H9 (cell line): ENCODE results near the gene HPS3. TPM values are rescaled to one million over a fixed set of nuclear protein-coding genes. Genes with fewer than 3 reads are reported as not detected.

Experiments
- DNase-seq: peaks from one replicate; pipeline ENCODE4 v3.0.0-alpha.2; 2017
- H2AFZ ChIP-seq: one replicate; pipeline ENCODE4 v1.6.1; 2013; ENCODE audit warnings: mild to moderate bottlenecking, low read length, control low read depth, moderate library complexity
- H2AK5ac ChIP-seq: 2 replicates; pipeline ENCODE4 v1.6.1; 2013; ENCODE audit warnings: low read length, control low read depth, mixed read lengths; ENCODE audit not compliant: insufficient read length
- H2BK120ac ChIP-seq: one replicate; pipeline ENCODE4 v1.6.1; 2013; ENCODE audit warnings: low read depth, mild to moderate bottlenecking, low read length, control low read depth, inconsistent platforms; ENCODE audit not compliant: poor library complexity, severe bottlenecking
- H2BK12ac ChIP-seq: 2 replicates; pipeline ENCODE4 v1.6.1; 2013; ENCODE audit warnings: low read length, control low read depth, mixed read lengths, low read depth; ENCODE audit not compliant: insufficient read length
- H2BK15ac ChIP-seq: 2 replicates; pipeline ENCODE4 v1.6.1; 2013; ENCODE audit warnings: low read depth, low read length, control low read depth
- H2BK20ac ChIP-seq: one replicate; pipeline ENCODE4 v1.6.1; 2013; ENCODE audit warnings: low read depth, mild to moderate bottlenecking, low read length, control low read depth, inconsistent platforms; ENCODE audit not compliant: poor library complexity, severe bottlenecking
- H2BK5ac ChIP-seq: 2 replicates; pipeline ENCODE4 v1.6.1; 2013; ENCODE audit warnings: low read length, control low read depth, mixed read lengths; ENCODE audit not compliant: insufficient read length
- H3K14ac ChIP-seq: 2 replicates; pipeline ENCODE4 v1.6.1; 2013; ENCODE audit warnings: low read length, control low read depth; ENCODE audit not compliant: insufficient read depth
- H3K18ac ChIP-seq: 2 replicates; pipeline ENCODE4 v1.6.1; 2013; ENCODE audit warnings: low read depth, mild to moderate bottlenecking, mixed read lengths, low read length, control low read depth; ENCODE audit not compliant: insufficient read length
- H3K23ac ChIP-seq: 2 replicates; pipeline ENCODE4 v1.6.1; 2013; ENCODE audit warnings: low read length, control low read depth, mixed read lengths, low read depth; ENCODE audit not compliant: insufficient read length
- H3K23me2 ChIP-seq: 2 replicates; pipeline ENCODE4 v1.6.1; 2013; ENCODE audit warnings: low read depth, mild to moderate bottlenecking, mixed read lengths, low read length, control low read depth; ENCODE audit not compliant: insufficient read length, poor library complexity, severe bottlenecking
- H3K27ac ChIP-seq: 2 replicates; pipeline ENCODE4 v1.5.1; 2013; ENCODE audit warnings: low read length, control low read depth, mixed read lengths, low read depth; ENCODE audit not compliant: insufficient read length
- H3K27me3 ChIP-seq: 2 replicates; pipeline ENCODE4 v1.6.1; 2013; ENCODE audit warnings: low read length, control low read depth, inconsistent platforms; ENCODE audit not compliant: insufficient read depth
- H3K4ac ChIP-seq: 2 replicates; pipeline ENCODE4 v1.6.1; 2013; ENCODE audit warnings: low read depth, mild to moderate bottlenecking, control low read depth, inconsistent platforms, low read length, moderate library complexity
- H3K4me1 ChIP-seq: 2 replicates; pipeline ENCODE4 v1.6.1; 2013; ENCODE audit warnings: low read length, control low read depth, inconsistent platforms; ENCODE audit not compliant: insufficient read depth
- H3K4me2 ChIP-seq: 2 replicates; pipeline ENCODE4 v1.6.1; 2013; ENCODE audit warnings: low read length, control low read depth, mixed read lengths; ENCODE audit not compliant: insufficient read length, insufficient read depth
- H3K56ac ChIP-seq: 2 replicates; pipeline ENCODE4 v1.6.1; 2013; ENCODE audit warnings: low read depth, mild to moderate bottlenecking, mixed read lengths, low read length, control low read depth; ENCODE audit not compliant: insufficient read length
- H3K79me1 ChIP-seq: 2 replicates; pipeline ENCODE4 v1.6.1; 2013; ENCODE audit warnings: low read depth, mild to moderate bottlenecking, moderate library complexity, low read length, control low read depth, inconsistent platforms; ENCODE audit not compliant: insufficient read depth, poor library complexity, severe bottlenecking
- H3K79me2 ChIP-seq: 2 replicates; pipeline ENCODE4 v1.6.1; 2013; ENCODE audit warnings: low read length, control low read depth, inconsistent platforms; ENCODE audit not compliant: insufficient read depth
- H3K9ac ChIP-seq: 2 replicates; pipeline ENCODE4 v1.6.1; 2013; ENCODE audit warnings: low read length, control low read depth, mixed read lengths; ENCODE audit not compliant: insufficient read length; ENCODE audit errors: extremely low read depth
- H3K9me3 ChIP-seq: one replicate; pipeline ENCODE4 v1.6.1; 2013; ENCODE audit warnings: low read depth, low read length, inconsistent platforms; ENCODE audit not compliant: control insufficient read depth
- H3T11ph ChIP-seq: one replicate; pipeline ENCODE4 v1.6.1; 2013; ENCODE audit warnings: mild to moderate bottlenecking, low read length, control low read depth, inconsistent platforms
- H4K20me1 ChIP-seq: one replicate; pipeline ENCODE4 v1.6.1; 2013; ENCODE audit not compliant: control insufficient read depth, insufficient read length, insufficient read depth
- H4K5ac ChIP-seq: 2 replicates; pipeline ENCODE4 v1.6.1; 2013; ENCODE audit warnings: low read depth, mild to moderate bottlenecking, mixed read lengths, low read length, control low read depth; ENCODE audit not compliant: insufficient read length
- H4K8ac ChIP-seq: replicated peaks from 2 replicates; pipeline ENCODE4 v1.6.1; 2013; ENCODE audit warnings: low read length, control low read depth, mixed read lengths, low read depth; ENCODE audit not compliant: insufficient read length
- H4K91ac ChIP-seq: 2 replicates; pipeline ENCODE4 v1.6.1; 2013; ENCODE audit warnings: low read depth, mild to moderate bottlenecking, moderate library complexity, mixed read lengths, low read length, control low read depth; ENCODE audit not compliant: insufficient read length
- H3K27ac Mint-ChIP-seq, 3 experiments: 2 replicates in 2 of 3; 3 replicates in 1 of 3; pipeline ENCODE4 v1.8.0; 2020 to 2021; ENCODE audit warnings: mixed read lengths in 3 of 3, mild to moderate bottlenecking in 1 of 3, moderate library complexity in 1 of 3
- H3K27me3 Mint-ChIP-seq: 2 replicates; pipeline ENCODE4 v1.8.0; 2021; ENCODE audit warnings: low read depth, mild to moderate bottlenecking, moderate library complexity, mixed read lengths
- H3K36me3 Mint-ChIP-seq, 3 experiments: 2 replicates in 2 of 3; 3 replicates in 1 of 3; pipeline ENCODE4 v1.8.0; 2020 to 2021; ENCODE audit warnings: low read depth in 3 of 3, mixed read lengths in 3 of 3; ENCODE audit not compliant: insufficient read depth in 1 of 3
- H3K4me1 Mint-ChIP-seq, 2 experiments: 2 replicates each; pipeline ENCODE4 v1.8.0; 2020; ENCODE audit warnings: mixed read lengths in 2 of 2
- H3K4me3 Mint-ChIP-seq, 2 experiments: 2 replicates in 1 of 2; 3 replicates in 1 of 2; pipeline ENCODE4 v1.8.0; 2020 to 2021; ENCODE audit warnings: mild to moderate bottlenecking in 2 of 2, mixed read lengths in 2 of 2, moderate library complexity in 1 of 2
- H3K9me3 Mint-ChIP-seq, 2 experiments: 2 replicates in 1 of 2; 3 replicates in 1 of 2; pipeline ENCODE4 v1.8.0; 2020; ENCODE audit warnings: mild to moderate bottlenecking in 2 of 2, mixed read lengths in 2 of 2, moderate library complexity in 1 of 2
- CTCF ChIP-seq: fragments of 200-600 bp; sonication (generic); conservative IDR thresholded peaks from 3 replicates; pipeline ENCODE4 v1.8.0; 2021; ENCODE audit warnings: antibody characterized with exemption, mild to moderate bottlenecking
- WGBS: extraction: QIAGEN DNeasy Blood & Tissue Kit; methylation state at CpG from one replicate; pipeline ENCODE4 v1.1.7; 2013; ENCODE audit warnings: missing lambda C conversion rate, low lambda C conversion rate, mixed read lengths; ENCODE audit not compliant: insufficient read length; ENCODE audit errors: extremely low coverage; 5-methylcytosine and 5-hydroxymethylcytosine counted together
- total RNA-seq: library from RNA; stranded (reverse); gene quantifications from 2 replicates; pipeline ENCODE4 v1.2.1, GENCODE V29; 2021

Gene HPS3
- total RNA-seq, 1 experiment from 2014 or later: 46.5 TPM

GRCh38 chr3:149199474-149199873 is 70.0 kb downstream of the HPS3 start:
- H3K79me1 ChIP-seq: no peaks in the 10 kb centered on the region
- no peaks in the 10 kb centered on the region; a peak in 2 of 7 replicates for H3K36me3 Mint-ChIP-seq
- peaks cover 60% of the 10 kb centered on the region in 2 experiments for H3K4me1 Mint-ChIP-seq
- H3K27ac Mint-ChIP-seq: peak overlapping the region; percentile 71 to 97 (median 96)
- H3K23me2 ChIP-seq: peaks cover 3% of the 10 kb centered on the region
- H4K91ac ChIP-seq: no peak overlapping the region
- H4K20me1 ChIP-seq: no peaks in the 10 kb centered on the region
- no peak overlapping the region for H4K8ac ChIP-seq
- no peak overlapping the region for H3K4me2 ChIP-seq
- peak overlapping the region; percentile 36 for H3K27ac ChIP-seq
- H2BK20ac ChIP-seq: peak overlapping the region; percentile 78
- H3K27me3 ChIP-seq: no peaks in the 10 kb centered on the region
- H3K23ac ChIP-seq: no peak overlapping the region
- no peak overlapping the region for H3K4me3 Mint-ChIP-seq
- H3T11ph ChIP-seq: no peak overlapping the region
- H3K27me3 Mint-ChIP-seq: no peaks in the 10 kb centered on the region
- no peak overlapping the region for H2BK120ac ChIP-seq
- no peak overlapping the region for H2BK15ac ChIP-seq
- no peak overlapping the region for H3K18ac ChIP-seq
- H2AK5ac ChIP-seq: no peak overlapping the region
- H3K4ac ChIP-seq: no peak overlapping the region
- no peak for TF ChIP-seq CTCF
- H2BK12ac ChIP-seq: peak overlapping the region; percentile 3
- no peak for DNase-seq
- H2AFZ ChIP-seq: no peak overlapping the region
- H3K14ac ChIP-seq: no peak overlapping the region
- no peak overlapping the region for H2BK5ac ChIP-seq
- H3K4me1 ChIP-seq: peaks cover 10% of the 10 kb centered on the region
- H3K9me3 Mint-ChIP-seq: no peaks in the 10 kb centered on the region; a peak in 1 of 5 replicates
- no peak overlapping the region for H3K56ac ChIP-seq
- no peaks in the 10 kb centered on the region for H3K79me2 ChIP-seq
- no peak overlapping the region for H3K9ac ChIP-seq
- no CpG with 5 or more reads among the region's 4 CpGs for WGBS
- no peaks in the 10 kb centered on the region for H3K9me3 ChIP-seq
- H4K5ac ChIP-seq: no peak overlapping the region
